Hepatocyte (in vitro differentiated cells): ENCODE measurements around the gene SELENOI.

Experiments
- EZH2 ChIP-seq: fragments of 200-600 bp; sonication (generic); IDR thresholded peaks from 2 replicates; pipeline ENCODE4 v1.6.1; 2016; ENCODE audit warnings: antibody characterized with exemption, mild to moderate bottlenecking, borderline replicate concordance
- EZH2phosphoT487 ChIP-seq: fragments of 200-600 bp; sonication (generic); IDR thresholded peaks from one replicate; pipeline ENCODE4 v1.6.1; 2018; ENCODE audit warnings: antibody characterized with exemption, mild to moderate bottlenecking, low read depth, moderate library complexity; ENCODE audit not compliant: unreplicated experiment, severe bottlenecking
- TF ChIP-seq, protein P1 (sequence below): fragments of 200-600 bp; sonication (generic); IDR thresholded peaks from 2 replicates; pipeline ENCODE4 v1.5.1; 2016; ENCODE audit warnings: antibody characterized with exemption, mild to moderate bottlenecking; ENCODE audit not compliant: poor library complexity

DNA sequence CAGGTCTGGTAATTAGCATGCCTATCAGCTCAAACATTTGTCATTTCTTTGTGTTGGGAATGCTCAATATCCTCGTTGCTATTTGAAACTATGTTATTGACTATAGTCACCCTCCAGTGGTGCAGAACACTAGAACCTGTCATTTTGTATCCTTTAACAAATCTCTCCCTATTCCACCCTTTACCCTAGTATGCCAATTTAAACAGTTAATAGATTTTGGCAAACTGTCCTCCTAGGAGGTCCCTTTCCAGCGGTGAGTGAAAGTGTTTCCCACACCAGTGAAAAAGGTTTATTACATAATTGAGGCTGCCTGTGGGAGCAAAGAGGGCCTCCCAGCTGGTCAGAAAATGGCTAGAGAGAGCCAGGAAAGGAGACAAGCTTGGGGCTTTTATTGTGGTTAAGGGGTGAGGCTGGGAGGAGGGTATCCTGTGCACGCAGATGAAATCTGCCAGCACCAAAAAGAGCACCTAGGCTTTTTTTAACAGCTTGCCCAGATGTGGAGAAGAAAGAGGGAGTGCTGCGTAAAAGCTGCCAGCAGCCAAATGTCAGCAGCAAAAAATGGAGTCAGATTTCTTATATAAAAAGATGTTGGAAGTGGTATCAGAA lies 53.9 kb downstream of the SELENOI start:
- TF ChIP-seq, protein P1, sequence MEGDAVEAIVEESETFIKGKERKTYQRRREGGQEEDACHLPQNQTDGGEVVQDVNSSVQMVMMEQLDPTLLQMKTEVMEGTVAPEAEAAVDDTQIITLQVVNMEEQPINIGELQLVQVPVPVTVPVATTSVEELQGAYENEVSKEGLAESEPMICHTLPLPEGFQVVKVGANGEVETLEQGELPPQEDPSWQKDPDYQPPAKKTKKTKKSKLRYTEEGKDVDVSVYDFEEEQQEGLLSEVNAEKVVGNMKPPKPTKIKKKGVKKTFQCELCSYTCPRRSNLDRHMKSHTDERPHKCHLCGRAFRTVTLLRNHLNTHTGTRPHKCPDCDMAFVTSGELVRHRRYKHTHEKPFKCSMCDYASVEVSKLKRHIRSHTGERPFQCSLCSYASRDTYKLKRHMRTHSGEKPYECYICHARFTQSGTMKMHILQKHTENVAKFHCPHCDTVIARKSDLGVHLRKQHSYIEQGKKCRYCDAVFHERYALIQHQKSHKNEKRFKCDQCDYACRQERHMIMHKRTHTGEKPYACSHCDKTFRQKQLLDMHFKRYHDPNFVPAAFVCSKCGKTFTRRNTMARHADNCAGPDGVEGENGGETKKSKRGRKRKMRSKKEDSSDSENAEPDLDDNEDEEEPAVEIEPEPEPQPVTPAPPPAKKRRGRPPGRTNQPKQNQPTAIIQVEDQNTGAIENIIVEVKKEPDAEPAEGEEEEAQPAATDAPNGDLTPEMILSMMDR, result no peak
- TF ChIP-seq EZH2phosphoT487, result no peak
- TF ChIP-seq EZH2, result no peak
